COR-L47 (cell line): Measurements from ENCODE around the gene GPR108.

Source experiments
- DNase-seq: peaks from one replicate; lab custom pipeline; 2025; lab: John Stamatoyannopoulos, UW

Gene GPR108

GRCh38 chr19:6737873-6738786 is 750 bp upstream of the GPR108 start:
- DNase-seq, result peak; percentile 20

GRCh38 chr19:6736917-6737283 is 480 bp downstream of the GPR108 start:
- DNase-seq, result no peak

GRCh38 chr19:6736169-6736916 is 1.0 kb downstream of the GPR108 start:
- DNase-seq, result no peak

GRCh38 chr19:6735181-6735911 is 2.0 kb downstream of the GPR108 start:
- no peak for DNase-seq

GRCh38 chr19:6734096-6734696 is 3.2 kb downstream of the GPR108 start:
- DNase-seq, result no peak

- no peak for DNase-seq
Measured at GRCh38 chr19:6733338-6734095, 3.9 kb downstream of the GPR108 start.

GRCh38 chr19:6732803-6733337 is 4.5 kb downstream of the GPR108 start:
- no peak for DNase-seq

- DNase-seq, result no peak
Measured at GRCh38 chr19:6731822-6732221, 5.6 kb downstream of the GPR108 start.

GRCh38 chr19:6730941-6731670 is 6.3 kb downstream of the GPR108 start:
- no peak for DNase-seq

- DNase-seq, result no peak
Measured at GRCh38 chr19:6730153-6730804, 7.1 kb downstream of the GPR108 start.

GRCh38 chr19:6729573-6730152 is 7.7 kb downstream of the GPR108 start:
- no peak for DNase-seq

GRCh38 chr19:6728346-6728745 is 9.0 kb downstream of the GPR108 start:
- DNase-seq, result no peak

- DNase-seq, result no peak
Measured at GRCh38 chr19:6725513-6726231, 11.7 kb downstream of the GPR108 start.

GRCh38 chr19:6724631-6725492 is 12.5 kb downstream of the GPR108 start:
- no peak for DNase-seq

- DNase-seq, result no peak
Measured at GRCh38 chr19:6723738-6724137, 13.6 kb downstream of the GPR108 start.

GRCh38 chr19:6723108-6723618 is 14.2 kb downstream of the GPR108 start:
- DNase-seq, result no peak

GRCh38 chr19:6721773-6722172 is 15.6 kb downstream of the GPR108 start:
- no peak for DNase-seq

GRCh38 chr19:6721138-6721474 is 16.3 kb downstream of the GPR108 start:
- DNase-seq, result no peak
